ENCODE measurements around the gene IGF1R. TPM values are rescaled to one million over a fixed set of nuclear protein-coding genes. Genes with fewer than 3 reads are reported as not detected.
A peak's percentile ranks its signal among the peaks of the same experiment; 100 is the strongest.

IGF1R gene
- total RNA-seq, 1 experiment from 2014 or later: 71.3 TPM

DNA sequence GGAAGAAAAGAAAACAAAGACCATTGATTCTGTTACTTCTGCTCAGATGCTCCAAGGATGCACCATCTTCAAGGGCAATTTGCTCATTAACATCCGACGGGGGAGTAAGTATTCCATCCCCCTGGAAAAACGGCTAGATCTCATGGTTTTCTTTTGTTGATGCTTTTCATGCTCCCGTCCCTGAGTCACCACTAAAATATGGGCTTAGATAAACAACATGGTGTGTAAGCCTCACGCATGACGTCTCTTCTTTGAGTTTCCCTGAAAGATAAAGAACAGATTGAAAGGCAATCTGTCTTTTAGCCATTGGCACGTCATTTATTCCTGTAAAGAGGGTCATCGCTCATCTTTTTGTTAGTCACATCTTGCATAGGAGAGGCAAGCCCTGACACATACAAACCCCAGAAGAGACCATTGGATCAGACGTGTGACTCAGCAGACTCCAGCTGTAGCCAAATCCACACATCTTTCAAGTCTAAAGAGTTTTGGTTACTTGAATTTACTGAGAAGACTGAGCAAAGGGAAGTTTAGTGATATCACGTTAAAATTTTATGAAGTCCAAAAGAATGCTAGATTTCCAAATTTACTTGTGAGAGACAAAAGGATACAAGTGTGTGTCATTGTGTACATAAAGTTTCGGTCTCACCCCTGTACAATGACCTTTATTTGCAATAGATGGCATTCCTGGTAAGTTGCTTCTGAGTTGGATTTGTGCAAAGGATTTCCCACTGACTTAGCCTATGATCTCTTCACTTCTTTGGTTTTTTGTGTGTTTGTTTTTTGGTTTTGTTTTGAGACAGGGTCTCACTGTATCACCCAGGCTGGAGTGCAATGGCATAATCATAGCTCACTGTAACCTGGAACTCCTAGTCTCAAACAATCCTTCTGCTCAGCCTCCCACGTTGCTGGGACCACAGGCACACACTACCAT is 248.7 kb downstream of the IGF1R start:
- ChIA-PET CTCF (no interaction called here), POLR2A (ENCODE audit: unreplicated experiment) (interaction anchor here (0.5 kb wide), 1 partner anchor 376 kb away, joined by 6 read pairs; no protein-coding TSS in a partner anchor)
- H3K79me2 ChIP-seq (ENCODE audit: low read depth): peaks cover 18% of the 10 kb centered on the region; the same call in 1 of the 2 replicates
- H3F3A ChIP-seq (ENCODE audit: insufficient read depth, low read depth): peaks cover 39% of the 10 kb centered on the region
- H4K20me1 ChIP-seq (ENCODE audit: insufficient read depth): no peaks in the 10 kb centered on the region
- H3K4me3 ChIP-seq: peak overlapping the region; percentile 10; the same call in 1 of the 2 replicates
- no peaks in the 10 kb centered on the region for H3K9me2 ChIP-seq (ENCODE audit: insufficient read depth)
- intact Hi-C loops (cut with micrococcal nuclease; ENCODE audit: unreplicated experiment): loop anchor here (1.0 to 2.0 kb wide), 4 partner anchors 24 to 248 kb away; partner anchors contain the start of gene IGF1R
- TF ChIP-seq CTCF (conservative IDR thresholded peaks at IDR 0.05) (no peak), EZH2 (IDR thresholded peaks at IDR 0.05; ENCODE audit: low read depth) (no peak)
- H3K9me3 ChIP-seq (ENCODE audit: insufficient read depth, low read depth): no peaks in the 10 kb centered on the region
- DNase-seq: peak; percentile 52 to 95
- peaks cover 41% of the 10 kb centered on the region for H3K4me1 ChIP-seq (replicated peaks; ENCODE audit: insufficient read depth)
- BruUV-seq (replicated peaks): TSS peak; percentile 47
- H3K4me2 ChIP-seq: peak overlapping the region; percentile 65
- no peak overlapping the region for H2AFZ ChIP-seq
- no peaks in the 10 kb centered on the region for H3K36me3 ChIP-seq (ENCODE audit: low read depth)
- peak overlapping the region; percentile 97 for H3K27ac ChIP-seq
- no peaks in the 10 kb centered on the region for H3K27me3 ChIP-seq (ENCODE audit: insufficient read depth, low read depth)

DNA sequence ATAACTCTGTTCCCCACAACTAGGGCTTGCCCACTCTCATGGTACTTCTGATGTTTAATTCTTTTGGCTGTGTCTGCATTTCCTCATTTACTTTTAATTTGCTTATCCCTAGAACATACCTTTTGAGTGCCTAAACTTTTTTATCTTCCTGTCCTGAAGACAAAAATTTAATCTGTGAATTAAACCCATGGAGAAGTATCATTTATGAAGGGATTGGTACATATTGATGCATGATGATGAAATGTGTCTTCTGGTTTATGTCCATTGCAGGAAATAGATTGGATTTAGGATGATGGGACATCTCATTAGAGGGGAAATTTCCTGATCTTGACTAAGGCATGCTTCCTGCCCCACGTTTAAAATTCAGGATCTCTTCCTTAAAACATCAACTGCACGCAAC is 249.8 kb downstream of the IGF1R start:
- Histone ChIP-seq H3K9me3 (ENCODE audit: insufficient read depth, low read depth) (no peaks in the 10 kb centered on the region), H3K36me3 (ENCODE audit: low read depth) (no peaks in the 10 kb centered on the region), H3K4me1 (replicated peaks; ENCODE audit: insufficient read depth) (peaks cover 41% of the 10 kb centered on the region), H3K9me2 (ENCODE audit: insufficient read depth) (no peaks in the 10 kb centered on the region), H3K27me3 (ENCODE audit: insufficient read depth, low read depth) (no peaks in the 10 kb centered on the region), H3K4me2 (peak overlapping the region; percentile 65), H3F3A (ENCODE audit: insufficient read depth, low read depth) (peaks cover 39% of the 10 kb centered on the region), H3K79me2 (ENCODE audit: low read depth) (peaks cover 15% of the 10 kb centered on the region; the same call in 1 of the 2 replicates), H3K27ac (peak overlapping the region; percentile 97), H4K20me1 (ENCODE audit: insufficient read depth) (no peaks in the 10 kb centered on the region), H2AFZ (no peak overlapping the region), H3K4me3 (no peak overlapping the region)
- ChIA-PET POLR2A (ENCODE audit: unreplicated experiment) (no interaction called here), CTCF (no interaction called here)
- no peak for DNase-seq
- no TSS peak for BruUV-seq (replicated peaks)
- no peak for TF ChIP-seq EZH2 (IDR thresholded peaks at IDR 0.05; ENCODE audit: low read depth)
- TF ChIP-seq CTCF (conservative IDR thresholded peaks at IDR 0.05): no peak
- intact Hi-C loops (cut with micrococcal nuclease; ENCODE audit: unreplicated experiment): no loop called here

DNA sequence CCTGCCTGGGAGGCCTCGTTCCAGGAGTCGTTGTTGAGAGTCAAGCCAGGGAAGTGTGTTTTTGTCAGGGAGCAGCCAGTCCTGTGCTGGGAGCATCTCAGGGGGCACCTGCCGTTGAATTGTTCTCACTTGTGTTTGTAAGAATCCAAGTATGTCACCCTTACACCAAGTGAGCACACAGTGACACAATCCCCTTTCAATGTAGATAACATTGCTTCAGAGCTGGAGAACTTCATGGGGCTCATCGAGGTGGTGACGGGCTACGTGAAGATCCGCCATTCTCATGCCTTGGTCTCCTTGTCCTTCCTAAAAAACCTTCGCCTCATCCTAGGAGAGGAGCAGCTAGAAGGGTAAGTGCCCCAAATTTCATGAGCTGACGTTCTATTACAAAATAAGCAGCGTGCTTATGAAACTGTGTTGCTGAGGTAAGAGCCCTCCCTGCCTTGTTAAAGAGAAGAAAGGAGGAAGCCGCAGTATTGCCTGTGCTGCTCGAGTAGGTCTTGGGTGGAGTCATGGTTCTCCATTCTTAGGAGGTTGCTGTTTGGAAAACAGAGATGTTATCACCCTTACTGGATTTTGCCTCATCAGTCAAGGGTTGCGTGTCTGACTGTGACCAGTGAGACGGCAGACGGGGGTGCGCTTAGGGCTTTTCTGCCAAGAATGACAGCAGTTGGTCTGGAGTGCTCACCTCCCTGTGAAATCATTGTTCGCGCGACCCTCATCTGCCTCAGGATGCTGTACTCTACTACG is 251.1 kb downstream of the IGF1R start:
- H4K20me1 ChIP-seq (ENCODE audit: insufficient read depth): no peaks in the 10 kb centered on the region
- TF ChIP-seq CTCF (conservative IDR thresholded peaks at IDR 0.05): no peak
- H3K4me1 ChIP-seq (replicated peaks; ENCODE audit: insufficient read depth): peaks cover 41% of the 10 kb centered on the region
- no peak for DNase-seq
- no peaks in the 10 kb centered on the region for H3K9me2 ChIP-seq (ENCODE audit: insufficient read depth)
- H3F3A ChIP-seq (ENCODE audit: insufficient read depth, low read depth): peaks cover 39% of the 10 kb centered on the region
- H3K9me3 ChIP-seq (ENCODE audit: insufficient read depth, low read depth): no peaks in the 10 kb centered on the region
- intact Hi-C loops (cut with micrococcal nuclease; ENCODE audit: unreplicated experiment): loop anchor here (5.0 kb wide), 2 partner anchors 122 to 457 kb away; no protein-coding TSS in a partner anchor
- no TSS peak for BruUV-seq (replicated peaks)
- H2AFZ ChIP-seq: no peak overlapping the region
- H3K79me2 ChIP-seq (ENCODE audit: low read depth): peaks cover 9% of the 10 kb centered on the region; the same call in 1 of the 2 replicates
- ChIA-PET CTCF (no interaction called here), POLR2A (ENCODE audit: unreplicated experiment) (no interaction called here)
- H3K36me3 ChIP-seq (ENCODE audit: low read depth): no peaks in the 10 kb centered on the region
- H3K4me3 ChIP-seq: no peak overlapping the region
- no peak overlapping the region for H3K27ac ChIP-seq
- H3K27me3 ChIP-seq (ENCODE audit: insufficient read depth, low read depth): no peaks in the 10 kb centered on the region
- H3K4me2 ChIP-seq: no peak overlapping the region
